RWPE1 (cell line): ENCODE measurements around the gene GPR180.

Source experiments
- CTCF ChIA-PET: fragments of 350-600 bp; sonication (Branson Sonifier 250); formaldehyde crosslinking; extraction: SDS; loops from one replicate; lab custom pipeline; 2021; lab: Yijun Ruan, JAX
- POLR2A ChIA-PET: fragments of 400-600 bp; formaldehyde crosslinking; extraction: SDS; loops from one replicate; lab custom pipeline; 2020; ENCODE audit warnings: antibody characterized with exemption; ENCODE audit not compliant: low non-redundant PET; lab: Yijun Ruan, JAX
- DNase-seq: peaks from one replicate; pipeline ENCODE4 v3.0.0; 2012; ENCODE audit warnings: low spot score
- H3K27ac ChIP-seq: fragments of 450-650 bp; 2 replicates; pipeline ENCODE4 v1.5.1; 2017
- TF ChIP-seq, protein P1 (sequence below): fragments of 450-650 bp; conservative IDR thresholded peaks from 2 replicates; pipeline ENCODE4 v1.5.1; 2017; ENCODE audit warnings: low read depth, mild to moderate bottlenecking

The GPR180 gene

DNA sequence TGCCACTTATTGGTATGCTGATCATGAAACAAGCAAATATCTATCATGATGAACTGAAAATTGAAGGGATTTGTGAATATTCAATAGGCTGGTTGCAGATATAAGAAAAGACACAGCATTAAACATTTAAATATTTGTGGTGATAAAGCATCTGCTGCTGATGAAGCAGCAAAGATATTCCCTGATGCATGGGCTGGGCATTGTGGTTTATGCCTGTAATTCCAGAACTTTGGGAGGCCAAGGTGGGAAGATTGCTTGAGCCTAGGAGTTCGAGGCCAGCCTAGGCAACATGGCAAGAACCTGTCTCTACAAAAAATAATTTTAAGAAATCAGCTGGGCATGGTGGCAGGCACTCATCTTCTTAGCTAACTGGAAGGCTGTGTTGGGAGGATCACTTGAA lies 54.5 kb downstream of the GPR180 start:
- DNase-seq, result no peak
- CTCF ChIA-PET, result no interaction called here
- POLR2A ChIA-PET, result no interaction called here
- no peak overlapping the region for H3K27ac ChIP-seq
- TF ChIP-seq, protein P1, sequence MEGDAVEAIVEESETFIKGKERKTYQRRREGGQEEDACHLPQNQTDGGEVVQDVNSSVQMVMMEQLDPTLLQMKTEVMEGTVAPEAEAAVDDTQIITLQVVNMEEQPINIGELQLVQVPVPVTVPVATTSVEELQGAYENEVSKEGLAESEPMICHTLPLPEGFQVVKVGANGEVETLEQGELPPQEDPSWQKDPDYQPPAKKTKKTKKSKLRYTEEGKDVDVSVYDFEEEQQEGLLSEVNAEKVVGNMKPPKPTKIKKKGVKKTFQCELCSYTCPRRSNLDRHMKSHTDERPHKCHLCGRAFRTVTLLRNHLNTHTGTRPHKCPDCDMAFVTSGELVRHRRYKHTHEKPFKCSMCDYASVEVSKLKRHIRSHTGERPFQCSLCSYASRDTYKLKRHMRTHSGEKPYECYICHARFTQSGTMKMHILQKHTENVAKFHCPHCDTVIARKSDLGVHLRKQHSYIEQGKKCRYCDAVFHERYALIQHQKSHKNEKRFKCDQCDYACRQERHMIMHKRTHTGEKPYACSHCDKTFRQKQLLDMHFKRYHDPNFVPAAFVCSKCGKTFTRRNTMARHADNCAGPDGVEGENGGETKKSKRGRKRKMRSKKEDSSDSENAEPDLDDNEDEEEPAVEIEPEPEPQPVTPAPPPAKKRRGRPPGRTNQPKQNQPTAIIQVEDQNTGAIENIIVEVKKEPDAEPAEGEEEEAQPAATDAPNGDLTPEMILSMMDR, result no peak

DNA sequence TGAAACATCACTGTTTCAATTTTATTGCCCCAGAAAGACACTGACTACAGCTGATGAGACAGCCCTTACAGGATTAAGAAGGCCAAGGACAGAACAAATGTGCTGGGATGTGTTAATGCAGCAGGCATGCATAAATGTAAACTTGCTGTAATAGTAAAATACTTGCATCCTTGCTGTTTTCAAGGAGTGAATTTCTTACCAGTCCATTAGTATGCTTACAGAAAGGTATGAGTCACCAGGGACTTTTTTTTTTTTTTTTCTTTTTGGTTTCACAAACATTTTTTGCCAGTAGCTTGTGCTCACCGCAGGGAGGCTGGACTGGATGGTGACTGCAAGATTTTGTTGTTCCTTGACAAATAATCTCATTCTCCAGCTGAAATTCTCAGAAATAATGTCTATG lies 55.1 kb downstream of the GPR180 start:
- no peak overlapping the region for H3K27ac ChIP-seq
- TF ChIP-seq, protein P1, result no peak
- CTCF ChIA-PET, result no interaction called here
- DNase-seq, result peak; percentile 47
- POLR2A ChIA-PET, result no interaction called here

DNA sequence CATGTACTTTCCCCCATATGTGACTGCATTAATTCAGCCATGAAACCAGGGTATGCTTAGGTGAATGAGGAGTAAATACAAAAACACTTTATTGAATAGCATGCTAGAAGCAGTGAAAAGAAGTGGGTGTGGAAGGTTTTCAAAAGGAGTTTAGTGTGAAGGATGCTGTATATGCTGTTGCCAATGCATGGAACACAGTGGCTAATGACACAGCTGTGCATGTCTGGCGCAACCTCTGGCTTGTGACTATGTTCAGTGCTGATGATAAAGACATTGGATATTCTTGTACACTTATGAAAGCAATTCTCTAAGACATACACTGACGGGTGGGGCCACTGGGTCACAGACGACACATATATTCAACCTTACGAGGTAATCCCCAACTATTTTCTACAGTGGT lies 55.5 kb downstream of the GPR180 start:
- no peak for DNase-seq
- POLR2A ChIA-PET, result no interaction called here
- CTCF ChIA-PET, result no interaction called here
- TF ChIP-seq, protein P1, result no peak
- no peak overlapping the region for H3K27ac ChIP-seq

DNA sequence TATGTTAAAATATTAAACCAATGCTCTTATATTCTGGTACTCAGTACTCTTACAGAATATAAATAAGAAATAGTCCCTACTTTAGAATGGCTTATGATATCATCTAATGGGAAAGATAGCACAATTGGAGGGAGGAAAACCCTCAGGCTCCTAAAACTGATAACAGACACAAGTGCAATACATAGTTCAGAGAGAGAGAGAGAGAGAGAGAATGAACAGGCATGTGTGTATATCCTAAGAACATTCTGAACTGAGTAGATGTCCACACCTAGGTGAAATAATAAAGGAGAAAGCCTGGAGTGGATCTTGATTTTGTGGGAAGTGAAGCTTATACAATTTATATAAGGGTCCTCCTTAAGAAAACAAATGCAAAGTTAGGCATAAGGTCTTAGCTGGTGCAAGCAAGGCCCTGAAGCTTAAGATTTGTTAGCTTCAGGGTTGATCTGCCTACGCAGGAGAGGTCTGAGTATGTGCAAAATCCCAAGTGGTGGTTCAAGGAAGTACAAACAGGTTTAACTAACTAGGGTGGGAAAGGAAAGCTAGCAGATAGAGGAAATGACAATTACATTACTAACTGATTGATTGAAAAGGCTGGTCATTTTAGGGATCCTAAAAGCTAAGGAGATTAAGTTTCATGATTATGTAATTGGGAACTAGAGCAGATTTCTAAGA lies 57.4 kb downstream of the GPR180 start:
- H3K27ac ChIP-seq, result no peak overlapping the region
- TF ChIP-seq, protein P1, result no peak
- no peak for DNase-seq
- POLR2A ChIA-PET, result no interaction called here
- CTCF ChIA-PET, result interaction anchor here (0.6 kb wide), 2 partner anchors 9 to 1824 kb away, joined by 3 to 4 read pairs; no protein-coding TSS in a partner anchor

DNA sequence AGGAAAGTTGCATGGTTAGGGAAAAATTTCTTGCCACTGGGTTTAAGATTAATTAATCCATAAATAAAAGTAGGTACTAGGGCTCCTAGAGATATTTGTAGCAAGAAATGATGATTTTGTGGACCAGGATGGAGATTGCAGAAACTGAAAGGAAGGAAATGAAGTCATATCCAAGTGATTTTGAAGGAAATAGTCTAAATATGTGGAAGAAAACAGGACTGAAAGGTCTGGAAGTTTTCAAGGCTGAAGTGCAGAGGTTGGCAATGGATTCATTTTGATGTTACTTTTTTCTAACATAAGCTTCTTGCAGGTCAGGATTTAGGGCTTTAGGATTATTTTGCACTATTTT lies 57.9 kb downstream of the GPR180 start:
- CTCF ChIA-PET, result interaction anchor here (0.6 kb wide), 1 partner anchor 1824 kb away, joined by 4 read pairs; no protein-coding TSS in a partner anchor
- no peak overlapping the region for H3K27ac ChIP-seq
- TF ChIP-seq, protein P1, result no peak
- POLR2A ChIA-PET, result no interaction called here
- DNase-seq, result no peak

DNA sequence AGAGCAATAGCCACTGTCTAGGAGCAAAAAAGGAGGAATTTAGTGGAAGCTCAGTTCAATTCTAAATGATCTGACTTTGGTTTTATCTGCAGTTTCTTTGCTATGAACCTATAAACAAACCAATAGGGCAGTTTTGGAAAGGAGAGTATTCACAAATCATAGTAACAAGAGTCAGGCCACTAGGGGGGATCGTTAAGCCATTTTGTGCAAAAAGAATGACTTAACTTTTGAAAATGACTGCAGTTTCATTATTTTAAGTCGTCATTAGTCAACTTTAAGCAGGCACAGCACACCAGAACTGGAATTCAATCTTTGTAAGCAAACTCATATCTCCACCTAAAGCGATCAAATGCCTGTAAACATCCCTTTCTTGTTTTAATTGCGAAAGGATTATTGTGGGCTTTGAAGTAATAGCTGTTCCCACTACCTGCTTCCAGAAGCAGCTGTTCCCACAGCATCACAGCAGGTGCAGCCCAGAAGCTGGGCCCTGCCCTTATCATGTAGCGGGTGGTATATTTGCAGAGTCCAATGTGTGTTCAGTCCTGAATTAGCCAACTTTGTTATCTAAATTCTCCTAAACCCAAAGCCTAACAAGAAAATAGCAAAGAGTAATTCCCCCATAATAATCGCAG lies 59.2 kb downstream of the GPR180 start:
- POLR2A ChIA-PET, result no interaction called here
- no peak for DNase-seq
- no peak overlapping the region for H3K27ac ChIP-seq

More for the DNA sequence above, 59.2 kb downstream of the GPR180 start:
- CTCF ChIA-PET, result interaction anchor here (0.6 to 1.1 kb wide), 2 partner anchors 14 to 303 kb away, joined by 3 read pairs; no protein-coding TSS in a partner anchor
- TF ChIP-seq, protein P1, result no peak
